CMK (cell line): ENCODE measurements around the gene CALHM4.

Experiments used
- DNase-seq: peaks from one replicate; pipeline ENCODE4 v3.0.0-alpha.2; 2010; ENCODE audit warnings: low read depth

The CALHM4 gene, protein sequence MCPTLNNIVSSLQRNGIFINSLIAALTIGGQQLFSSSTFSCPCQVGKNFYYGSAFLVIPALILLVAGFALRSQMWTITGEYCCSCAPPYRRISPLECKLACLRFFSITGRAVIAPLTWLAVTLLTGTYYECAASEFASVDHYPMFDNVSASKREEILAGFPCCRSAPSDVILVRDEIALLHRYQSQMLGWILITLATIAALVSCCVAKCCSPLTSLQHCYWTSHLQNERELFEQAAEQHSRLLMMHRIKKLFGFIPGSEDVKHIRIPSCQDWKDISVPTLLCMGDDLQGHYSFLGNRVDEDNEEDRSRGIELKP

GRCh38 chr6:116553451-116553850, at the start of gene CALHM4:
CALHM4 (plus strand) TSS chr6:116553751; CDS start chr6:116553794, 43 bp downstream.
- no peak for DNase-seq

- no peak for DNase-seq
These were observed 46.2 kb upstream of the CALHM4 start for GRCh38 chr6:116507324-116507723.

DNA sequence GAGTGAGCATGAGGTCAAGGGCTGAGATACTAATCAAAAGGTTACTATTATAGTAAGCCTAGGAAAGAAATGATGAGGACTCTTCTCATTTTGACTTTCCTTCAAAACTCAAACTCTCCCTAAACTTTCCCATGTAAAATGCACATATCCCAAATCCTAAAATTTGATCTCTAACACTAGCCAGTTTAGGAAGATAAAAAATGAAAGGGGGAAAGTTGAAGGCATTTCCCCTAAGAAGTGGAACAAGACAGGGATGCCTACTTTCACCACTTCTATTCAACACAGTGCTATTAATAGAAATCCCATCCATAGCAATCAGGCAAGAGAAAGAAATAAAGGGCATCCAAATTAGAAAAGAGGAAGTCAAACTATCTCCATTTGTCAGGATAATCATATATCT, 45.0 kb upstream of the CALHM4 start:
- no peak for DNase-seq

- no peak for DNase-seq
These were observed 42.0 kb upstream of the CALHM4 start, which contains the start of gene CALHM5 for GRCh38 chr6:116511424-116512110. CALHM5 (plus strand) TSS chr6:116511639; CDS start chr6:116511697, 58 bp downstream.

- DNase-seq: no peak
These were observed 41.4 kb upstream of the CALHM4 start for GRCh38 chr6:116512111-116512559.

DNA sequence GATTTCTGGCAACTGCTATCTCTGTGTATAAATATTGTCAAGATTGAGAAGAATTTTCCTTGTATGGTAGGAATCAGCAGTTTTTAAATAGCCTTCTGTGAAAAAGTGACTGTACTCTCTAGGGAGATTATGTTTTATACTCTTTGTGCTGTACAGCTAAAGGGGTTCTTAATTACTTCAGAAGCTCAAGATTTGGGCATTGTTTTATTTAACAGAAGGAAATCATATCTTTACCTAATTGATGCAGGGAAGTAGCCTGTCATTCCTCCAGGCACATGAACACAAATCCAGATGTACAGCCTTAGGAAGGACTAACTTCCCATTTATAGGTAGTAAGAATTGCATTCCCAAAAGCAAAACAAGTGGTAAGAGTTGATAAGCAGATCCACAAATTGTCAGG, 40.8 kb upstream of the CALHM4 start:
- DNase-seq: no peak

DNA sequence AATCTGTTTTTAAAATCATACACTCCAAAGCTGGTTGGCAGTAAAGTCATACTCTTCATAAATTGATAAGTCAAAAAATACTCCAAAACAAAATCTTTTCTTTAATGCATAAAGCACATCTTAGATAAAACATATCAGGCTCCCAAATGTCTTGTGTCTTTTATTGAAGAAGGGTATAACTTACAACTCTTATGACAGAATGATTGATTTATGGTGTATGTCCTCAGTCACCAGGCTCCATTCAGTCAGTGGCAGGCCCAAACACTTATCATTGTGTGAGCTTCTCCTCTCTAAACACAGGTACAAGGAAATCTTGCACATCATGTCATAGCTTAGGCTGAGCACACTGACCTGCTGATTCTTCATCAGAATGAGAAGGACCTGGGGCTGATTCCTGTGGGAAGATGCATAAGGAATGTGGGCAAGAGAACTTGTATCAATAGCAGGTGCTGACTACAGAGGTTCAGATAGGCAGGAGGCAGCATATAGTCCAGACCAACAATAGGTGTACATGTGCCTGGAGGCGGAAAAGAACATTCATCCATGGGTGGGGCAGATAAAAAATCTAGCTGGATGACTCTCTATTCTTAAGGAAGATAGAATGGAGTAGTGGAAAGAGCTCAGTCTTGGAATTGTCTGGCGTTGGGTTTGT, 40.2 kb upstream of the CALHM4 start:
- no peak for DNase-seq

- no peak for DNase-seq
These were observed 39.4 kb upstream of the CALHM4 start for GRCh38 chr6:116514111-116514510.

DNA sequence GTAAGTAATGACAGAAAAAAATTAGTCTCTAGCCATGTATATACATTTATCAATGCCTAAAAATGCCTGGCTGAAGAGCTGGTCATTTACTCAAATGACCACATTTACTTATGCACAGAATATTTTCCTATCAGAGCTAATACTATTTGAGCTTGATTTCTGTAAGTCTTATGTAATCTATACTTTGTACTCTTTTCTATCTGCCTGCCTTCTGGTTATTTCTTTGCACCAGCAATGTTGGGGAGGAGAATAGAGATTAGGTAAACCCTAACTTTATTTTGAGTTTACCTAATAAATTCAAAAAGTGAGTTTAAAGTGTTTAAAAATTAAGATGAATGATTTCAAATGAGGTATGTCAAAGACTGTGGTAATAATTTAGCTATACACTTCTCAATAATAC, 38.4 kb upstream of the CALHM4 start:
- DNase-seq: no peak

DNA sequence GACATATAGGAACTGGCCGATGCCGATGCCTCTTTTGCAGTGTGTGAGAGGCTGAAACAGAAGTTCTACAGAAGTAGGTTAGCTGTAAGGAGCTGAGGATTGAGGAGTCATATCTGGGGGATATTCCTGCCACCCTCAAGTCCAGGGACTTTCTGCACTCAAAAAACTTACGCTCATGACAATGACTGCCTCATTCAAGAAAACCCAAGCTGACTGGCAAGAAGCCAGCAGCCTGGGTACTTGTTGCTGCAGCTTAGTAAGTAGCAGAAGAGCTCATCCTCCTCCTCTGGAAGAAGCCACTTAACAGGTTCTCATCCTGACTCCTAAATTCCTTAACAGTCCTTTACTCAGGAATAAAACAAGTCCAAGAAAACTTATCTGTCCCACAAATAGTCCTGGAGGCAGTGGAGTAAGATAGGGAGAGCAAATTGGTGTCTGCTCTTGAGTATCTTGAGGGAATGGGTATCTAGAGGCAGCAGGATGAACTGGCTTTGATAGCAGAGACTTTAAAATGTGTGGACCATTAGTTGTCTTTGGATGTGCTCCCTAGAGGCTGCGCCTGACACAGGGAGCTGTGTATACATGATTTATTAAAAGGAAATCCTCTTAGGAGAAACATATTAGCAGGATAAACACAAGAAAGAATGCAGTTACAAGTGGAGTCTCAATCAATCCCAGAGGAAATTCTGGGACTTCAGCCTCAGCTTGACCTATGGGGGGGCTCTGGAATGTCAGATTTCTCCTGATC, 34.8 kb upstream of the CALHM4 start:
- no peak for DNase-seq

- no peak for DNase-seq
These were observed 30.7 kb upstream of the CALHM4 start for GRCh38 chr6:116522896-116523295.

- no peak for DNase-seq
These were observed 29.3 kb upstream of the CALHM4 start for GRCh38 chr6:116524236-116524635.

GRCh38 chr6:116528133-116528532, 25.4 kb upstream of the CALHM4 start:
- no peak for DNase-seq

- no peak for DNase-seq
These were observed 24.8 kb upstream of the CALHM4 start for GRCh38 chr6:116528780-116529179.

DNA sequence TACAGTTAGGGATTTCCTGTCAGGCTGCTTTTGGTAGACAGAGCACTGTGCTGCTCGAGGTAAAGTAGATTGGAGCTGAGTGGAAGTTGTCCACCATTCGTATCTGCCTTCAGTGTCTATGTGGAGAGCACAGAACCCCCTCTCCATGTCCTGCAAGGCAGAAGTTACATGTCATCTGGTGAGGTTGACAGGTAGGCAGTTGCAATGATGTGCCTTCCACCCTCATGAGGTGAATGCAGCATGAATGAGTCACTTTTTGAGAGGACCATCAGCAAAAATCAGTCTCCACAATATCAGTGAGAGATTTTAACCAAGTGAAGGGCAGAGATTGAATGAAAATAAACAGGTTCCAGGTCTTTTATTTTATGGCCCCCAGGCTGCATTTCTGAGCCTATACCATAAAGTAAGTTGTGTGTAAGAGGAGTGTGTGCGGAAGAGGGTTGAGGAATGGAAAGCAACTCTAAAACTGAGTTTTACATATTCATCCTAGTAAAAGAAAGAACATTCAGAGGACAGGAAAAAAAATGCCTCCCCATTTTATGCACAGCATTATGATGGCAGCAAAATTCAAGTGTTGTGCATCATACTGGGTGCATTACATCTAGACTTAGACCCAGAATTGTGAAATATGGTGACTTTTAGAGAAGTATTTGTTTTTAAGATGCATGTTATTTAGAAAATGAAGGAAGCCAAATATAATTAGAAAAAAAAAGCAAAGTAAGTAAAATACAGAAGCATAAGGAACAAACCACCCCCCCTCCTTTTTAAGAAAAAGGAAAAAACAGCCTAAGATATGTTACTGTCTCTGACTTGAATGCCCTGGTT, 23.9 kb upstream of the CALHM4 start:
- DNase-seq: no peak

DNA sequence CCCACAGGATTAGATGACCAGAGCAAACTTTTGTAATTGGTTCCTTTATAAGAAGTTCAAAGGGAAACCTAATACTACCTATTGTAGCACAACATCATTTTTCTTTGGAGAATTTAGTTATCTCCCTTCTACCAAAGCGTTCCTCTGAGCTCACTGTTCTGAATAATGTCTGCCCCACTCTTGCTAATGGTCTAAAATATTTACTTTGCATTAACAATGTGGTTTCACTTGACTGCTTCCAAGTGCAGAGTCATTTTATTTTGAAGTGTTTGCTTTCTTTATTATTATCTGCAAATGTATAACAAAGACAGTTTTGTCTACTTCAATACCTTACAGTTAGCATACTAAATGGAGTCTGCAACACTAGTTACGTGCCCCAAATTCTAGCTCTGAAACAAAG, 23.1 kb upstream of the CALHM4 start:
- DNase-seq: no peak

GRCh38 chr6:116531675-116532570, 21.6 kb upstream of the CALHM4 start:
- DNase-seq: peak; percentile 54

- no peak for DNase-seq
These were observed 20.2 kb upstream of the CALHM4 start for GRCh38 chr6:116533233-116533957.

- DNase-seq: no peak
These were observed 18.4 kb upstream of the CALHM4 start for GRCh38 chr6:116535109-116535508.

- peak; percentile 47 for DNase-seq
These were observed 17.3 kb upstream of the CALHM4 start for GRCh38 chr6:116536216-116536621.
